GM10847 (cell line): Measurements from ENCODE around the gene PLPP1.

Experiments used
- POLR2A ChIP-seq: IDR thresholded peaks from 2 replicates; pipeline ENCODE4 v1.6.1; 2011; ENCODE audit not compliant: insufficient read length; ENCODE audit errors: extremely low read depth

PLPP1 gene

GRCh38 chr5:55446640-55447351 lies 88.0 kb downstream of the PLPP1 start:
- no peak for TF ChIP-seq POLR2A

GRCh38 chr5:55445791-55446190 lies 89.0 kb downstream of the PLPP1 start:
- TF ChIP-seq POLR2A: no peak

- TF ChIP-seq POLR2A: no peak
These were observed 92.8 kb downstream of the PLPP1 start for GRCh38 chr5:55441954-55442353.

GRCh38 chr5:55441107-55441771 lies 93.5 kb downstream of the PLPP1 start:
- TF ChIP-seq POLR2A: no peak

GRCh38 chr5:55440188-55440646 lies 94.5 kb downstream of the PLPP1 start:
- no peak for TF ChIP-seq POLR2A

GRCh38 chr5:55438998-55439397 lies 95.8 kb downstream of the PLPP1 start:
- TF ChIP-seq POLR2A: no peak

- no peak for TF ChIP-seq POLR2A
These were observed 96.9 kb downstream of the PLPP1 start for GRCh38 chr5:55437859-55438206.

GRCh38 chr5:55437452-55437851 lies 97.3 kb downstream of the PLPP1 start:
- TF ChIP-seq POLR2A: no peak

- TF ChIP-seq POLR2A: no peak
These were observed 102.2 kb downstream of the PLPP1 start for GRCh38 chr5:55432549-55432948.

GRCh38 chr5:55429613-55430253 lies 105.0 kb downstream of the PLPP1 start:
- TF ChIP-seq POLR2A: no peak

- no peak for TF ChIP-seq POLR2A
These were observed 105.5 kb downstream of the PLPP1 start for GRCh38 chr5:55429221-55429612.

- TF ChIP-seq POLR2A: no peak
These were observed 107.6 kb downstream of the PLPP1 start for GRCh38 chr5:55427157-55427556.

GRCh38 chr5:55426455-55426854 lies 108.3 kb downstream of the PLPP1 start:
- no peak for TF ChIP-seq POLR2A

GRCh38 chr5:55421074-55421529 lies 113.7 kb downstream of the PLPP1 start:
- TF ChIP-seq POLR2A: no peak

GRCh38 chr5:55418994-55419968 lies 115.5 kb downstream of the PLPP1 start:
- no peak for TF ChIP-seq POLR2A
